OCI-LY7 (cell line): ENCODE results near the gene QSOX1.

Source experiments
- CTCF ChIP-seq: fragments of 200-600 bp; sonication (generic); conservative IDR thresholded peaks from 2 replicates; pipeline ENCODE4 v1.5.1; 2014; ENCODE audit warnings: mild to moderate bottlenecking, antibody characterized with exemption, low read length, moderate library complexity, mixed read lengths
- EZH2phosphoT487 ChIP-seq: fragments of 200-600 bp; sonication (generic); IDR thresholded peaks from 2 replicates; pipeline ENCODE4 v1.6.1; 2018; ENCODE audit warnings: low read depth, borderline replicate concordance, mild to moderate bottlenecking, mixed run types, antibody characterized with exemption, low read length, moderate library complexity, mixed read lengths

GRCh38 chr1:180247061-180247460 lies 92.4 kb downstream of the QSOX1 start:
- TF ChIP-seq CTCF (no peak), EZH2phosphoT487 (no peak)
